ENCODE results near the gene KIF1A. TPM values are rescaled to one million over a fixed set of nuclear protein-coding genes. Genes with fewer than 3 reads are reported as not detected.
"Not testable (repeated sequence)": the region's sequence is repeated elsewhere in the genome, so short reads cannot be mapped to it uniquely, and the experiment has no call there.

Gene KIF1A
- total RNA-seq, 1 donor from 2014 or later = 123 TPM

- ATAC-seq (peak; percentile 4), DNase-seq (ENCODE audit: low spot score) (no peak)
- intact Hi-C loops (cut with DNase I) = loop anchor here (1.0 kb wide), 1 partner anchor 47 kb away; no protein-coding TSS in a partner anchor
These were observed 30.7 kb upstream of the KIF1A start for GRCh38 chr2:240850756-240851077.

- DNase-seq (ENCODE audit: low spot score) (no peak), ATAC-seq (no peak)
- intact Hi-C loops (cut with DNase I) = no loop called here
These were observed 30.0 kb upstream of the KIF1A start for GRCh38 chr2:240850026-240850425.

- intact Hi-C loops (cut with DNase I) = no loop called here
- ATAC-seq (no peak), DNase-seq (ENCODE audit: low spot score) (no peak)
These were observed 29.1 kb upstream of the KIF1A start for GRCh38 chr2:240848900-240849680.

- no peak for DNase-seq (ENCODE audit: low spot score)
These were observed 27.8 kb upstream of the KIF1A start for GRCh38 chr2:240847817-240848216.

GRCh38 chr2:240846873-240847595, 27.0 kb upstream of the KIF1A start:
- intact Hi-C loops (cut with DNase I) = no loop called here
- no peak for ATAC-seq
- DNase-seq (ENCODE audit: low spot score) = no peak

More at GRCh38 chr2:240847817-240848216, 27.8 kb upstream of the KIF1A start:
- ATAC-seq = no peak
- intact Hi-C loops (cut with DNase I) = no loop called here

GRCh38 chr2:240846309-240846708, 26.3 kb upstream of the KIF1A start:
- intact Hi-C loops (cut with DNase I); DNase-seq (ENCODE audit: low spot score); ATAC-seq: not testable (repeated sequence)

GRCh38 chr2:240840435-240841060, 20.5 kb upstream of the KIF1A start:
- peak; percentile 68 for DNase-seq (ENCODE audit: low spot score)
- intact Hi-C loops (cut with DNase I) = no loop called here
- ATAC-seq = peak; percentile 80

GRCh38 chr2:240839152-240840143, 19.4 kb upstream of the KIF1A start:
- ATAC-seq (no peak), DNase-seq (ENCODE audit: low spot score) (peak; percentile 57)
- intact Hi-C loops (cut with DNase I) = no loop called here

GRCh38 chr2:240837621-240838020, 17.6 kb upstream of the KIF1A start:
- DNase-seq (ENCODE audit: low spot score) = no peak
- intact Hi-C loops (cut with DNase I) = no loop called here
- no peak for ATAC-seq

- intact Hi-C loops (cut with DNase I) = no loop called here
- peak; percentile 62 for DNase-seq (ENCODE audit: low spot score)
- no peak for ATAC-seq
These were observed 16.9 kb upstream of the KIF1A start for GRCh38 chr2:240836781-240837467.

- DNase-seq (ENCODE audit: low spot score) (no peak), ATAC-seq (no peak)
- intact Hi-C loops (cut with DNase I) = no loop called here
These were observed 15.5 kb upstream of the KIF1A start for GRCh38 chr2:240835528-240835927.

- DNase-seq (ENCODE audit: low spot score) (no peak), ATAC-seq (no peak)
- intact Hi-C loops (cut with DNase I) = no loop called here
These were observed 14.5 kb upstream of the KIF1A start for GRCh38 chr2:240834377-240834975.

GRCh38 chr2:240833724-240834285, 13.8 kb upstream of the KIF1A start:
- peak; percentile 54 for DNase-seq (ENCODE audit: low spot score)
- intact Hi-C loops (cut with DNase I) = no loop called here
- ATAC-seq = no peak

GRCh38 chr2:240832921-240833494, 13.0 kb upstream of the KIF1A start:
- intact Hi-C loops (cut with DNase I) = no loop called here
- ATAC-seq = peak; percentile 11
- DNase-seq (ENCODE audit: low spot score) = peak; percentile 60

GRCh38 chr2:240832205-240832727, 12.2 kb upstream of the KIF1A start:
- ATAC-seq (peak; percentile 93), DNase-seq (ENCODE audit: low spot score) (peak; percentile 94)
- intact Hi-C loops (cut with DNase I) = no loop called here

GRCh38 chr2:240831594-240832204, 11.7 kb upstream of the KIF1A start:
- intact Hi-C loops (cut with DNase I) = no loop called here
- DNase-seq (ENCODE audit: low spot score) (no peak), ATAC-seq (peak; percentile 15)

GRCh38 chr2:240825476-240825875, 5.5 kb upstream of the KIF1A start:
- intact Hi-C loops (cut with DNase I) = no loop called here
- ATAC-seq (no peak), DNase-seq (ENCODE audit: low spot score) (no peak)
